K562 (cell line): ENCODE results near the gene SLC11A1. TPM values are rescaled to one million over a fixed set of nuclear protein-coding genes. Genes with fewer than 3 reads are reported as not detected.

Experiments used
- ATAC-seq: fragments of 200-7000 bp; cut with Tn5 transposase; 3 replicates; pipeline ENCODE4 v1.9.1; 2020; ENCODE audit warnings: moderate library complexity
- BruUV-seq: library from RNA; stranded (reverse); fragments of 400-500 nt; replicated peaks from 2 replicates; lab custom pipeline; 2021; lab: Mats Ljungman, UMichigan
- CTCF ChIA-PET: fragments of 300-600 bp; formaldehyde crosslinking; extraction: SDS; loops from one replicate; lab custom pipeline; 2021; ENCODE audit warnings: low intra/inter-chr PET ratio; lab: Yijun Ruan, JAX
- POLR2A ChIA-PET: fragments of 300-600, 350-650 bp; sonication (Branson Sonifier 250); formaldehyde crosslinking; extraction: SDS; loops from one replicate; lab custom pipeline; 2021; ENCODE audit warnings: antibody characterized with exemption, inconsistent platforms; lab: Yijun Ruan, JAX
- DNase-seq, 4 experiments: peaks; one replicate each; pipeline versions ENCODE4 v3.0.0 to v3.0.0-alpha.2; 2011 to 2018; ENCODE audit warnings: low spot score in 3 of 4, mixed read lengths in 3 of 4; ENCODE audit errors: extremely low read depth in 1 of 4
- FAIRE-seq: peaks from 2 replicates; lab custom pipeline; 2011; peaks lifted over from hg19 to GRCh38; lab: Jason Lieb, UNC
- H2AFZ ChIP-seq: 2 replicates; pipeline ENCODE4 v1.6.0; 2011; ENCODE audit warnings: low read depth, low read length, control low read depth, inconsistent platforms
- H3K27ac ChIP-seq: fragments of 200-600 bp; 3 replicates; pipeline ENCODE4 v1.8.0; 2011; ENCODE audit warnings: low read depth, mild to moderate bottlenecking, control low read depth, inconsistent platforms, low read length, moderate library complexity, mixed read lengths; ENCODE audit errors: extremely low read depth
- H3K27me3 ChIP-seq, 2 experiments: fragments of 300-600 bp in 1 of 2; 2 replicates in 1 of 2; 3 replicates in 1 of 2; pipeline versions ENCODE4 v1.6.0 to v1.8.0; 2011; ENCODE audit warnings: inconsistent platforms in 2 of 2, low read length in 2 of 2, mild to moderate bottlenecking in 1 of 2, mixed read lengths in 1 of 2, moderate library complexity in 1 of 2; ENCODE audit not compliant: control insufficient read depth in 2 of 2, insufficient read depth in 2 of 2
- H3K36me3 ChIP-seq: fragments of 300-600 bp; 3 replicates; pipeline ENCODE4 v1.8.0; 2011; ENCODE audit warnings: mild to moderate bottlenecking, low read length, inconsistent platforms; ENCODE audit not compliant: control insufficient read depth, insufficient read depth
- H3K4me1 ChIP-seq, 2 experiments: fragments of 200-600 bp in 1 of 2; replicated peaks in 1 of 2; 2 replicates in 1 of 2; 3 replicates in 1 of 2; pipeline versions ENCODE4 v1.5.1 to v1.8.0; 2011; ENCODE audit warnings: inconsistent platforms in 2 of 2, low read length in 2 of 2, mild to moderate bottlenecking in 1 of 2, mixed read lengths in 1 of 2, moderate library complexity in 1 of 2; ENCODE audit not compliant: control insufficient read depth in 2 of 2, insufficient read depth in 2 of 2
- H3K4me2 ChIP-seq: 2 replicates; pipeline ENCODE4 v1.6.1; 2011; ENCODE audit warnings: low read length, control low read depth, inconsistent platforms, mixed read lengths; ENCODE audit not compliant: insufficient read depth
- H3K4me3 ChIP-seq: fragments of 200-600 bp; sonication (generic), shearing (Covaris generic); 2 replicates; pipeline ENCODE4 v1.5.1; 2016; ENCODE audit warnings: control low read depth, inconsistent platforms
- H3K79me2 ChIP-seq: fragments of 200-600 bp; 3 replicates; pipeline ENCODE4 v1.8.0; 2011; ENCODE audit warnings: low read length, inconsistent platforms; ENCODE audit not compliant: control insufficient read depth, insufficient read depth
- H3K9ac ChIP-seq, 2 experiments: 2 replicates each; pipeline versions ENCODE4 v1.6.0 to v1.6.1; 2011; ENCODE audit warnings: low read depth in 2 of 2, low read length in 2 of 2, control low read depth in 1 of 2, inconsistent platforms in 1 of 2, mild to moderate bottlenecking in 1 of 2, mixed read lengths in 1 of 2; ENCODE audit not compliant: insufficient read depth in 1 of 2
- H3K9me1 ChIP-seq: one replicate; pipeline ENCODE4 v1.6.0; 2011; ENCODE audit warnings: inconsistent platforms, mild to moderate bottlenecking, low read length, moderate library complexity; ENCODE audit not compliant: control insufficient read depth, insufficient read depth
- H3K9me3 ChIP-seq: replicated peaks from 2 replicates; pipeline ENCODE4 v1.5.1; 2011; ENCODE audit warnings: low read depth, low read length, inconsistent platforms; ENCODE audit not compliant: control insufficient read depth, insufficient read depth
- H4K20me1 ChIP-seq: replicated peaks from 2 replicates; pipeline ENCODE4 v1.6.1; 2011; ENCODE audit warnings: low read length, inconsistent platforms, mixed read lengths; ENCODE audit not compliant: control insufficient read depth, insufficient read depth
- ASH1L ChIP-seq: fragments of 450-650 bp; IDR thresholded peaks from 2 replicates; pipeline ENCODE4 v1.6.1; 2018; ENCODE audit warnings: borderline replicate concordance, mild to moderate bottlenecking, low read depth; ENCODE audit not compliant: partially characterized antibody
- EZH2 ChIP-seq: IDR thresholded peaks from 2 replicates; pipeline ENCODE4 v1.6.1; 2012; ENCODE audit warnings: low read depth, mild to moderate bottlenecking, inconsistent platforms, low read length, borderline replicate concordance
- HSF4 ChIP-seq: fragments of 250-450 bp; sonication (Bioruptor Pico); IDR thresholded peaks from 2 replicates; pipeline ENCODE4 v2.1.2; 2022; ENCODE audit warnings: mild to moderate bottlenecking, moderate library complexity, borderline replicate concordance
- KAT8 ChIP-seq: fragments of 450-650 bp; IDR thresholded peaks from 2 replicates; pipeline ENCODE4 v1.6.1; 2016; ENCODE audit warnings: low read depth, mild to moderate bottlenecking
- MTA1 ChIP-seq: fragments of 450-650 bp; IDR thresholded peaks from 2 replicates; pipeline ENCODE4 v1.6.1; 2017; ENCODE audit warnings: borderline replicate concordance
- NFIX ChIP-seq: fragments of 250-450 bp; sonication (Bioruptor Pico); IDR thresholded peaks from 2 replicates; pipeline ENCODE4 v1.4.0; 2020; ENCODE audit warnings: low read depth, mild to moderate bottlenecking, moderate library complexity
- NFYB ChIP-seq: IDR thresholded peaks from 2 replicates; pipeline ENCODE4 v1.6.1; 2011; ENCODE audit warnings: mild to moderate bottlenecking, moderate library complexity; ENCODE audit not compliant: insufficient read length; ENCODE audit errors: extremely low read depth
- NR1H2 ChIP-seq: sonication (generic); formaldehyde crosslinking; IDR thresholded peaks from 2 replicates; pipeline ENCODE4 v1.4.0; 2020; ENCODE audit warnings: mild to moderate bottlenecking, missing genetic modification reagents
- PHF21A ChIP-seq: fragments of 450-650 bp; IDR thresholded peaks from 2 replicates; pipeline ENCODE4 v1.6.1; 2017; ENCODE audit warnings: low read depth, borderline replicate concordance
- POLR3A ChIP-seq: IDR thresholded peaks from 2 replicates; pipeline ENCODE4 v1.6.1; 2011; ENCODE audit warnings: borderline replicate concordance, mild to moderate bottlenecking, moderate library complexity; ENCODE audit not compliant: insufficient read length, insufficient read depth; ENCODE audit errors: extremely low read depth
- RBFOX2 ChIP-seq: fragments of 200-400 bp; formaldehyde crosslinking; IDR thresholded peaks from 2 replicates; pipeline ENCODE4 v1.6.1; 2017; ENCODE audit warnings: low read depth, mild to moderate bottlenecking, low read length, moderate library complexity
- SRSF7 ChIP-seq: fragments of 200-400 bp; formaldehyde crosslinking; optimal IDR thresholded peaks from 2 replicates; pipeline ENCODE3; 2017; ENCODE audit warnings: mild to moderate bottlenecking, low read depth, low read length
- TBL1XR1 ChIP-seq, 2 experiments: IDR thresholded peaks; 2 replicates each; pipeline ENCODE4 v1.6.1; 2012; ENCODE audit warnings: improper control_type of control experiment in 2 of 2, low read length in 2 of 2, mild to moderate bottlenecking in 1 of 2
- ZBTB17 ChIP-seq: fragments of 450-650 bp; formaldehyde crosslinking; IDR thresholded peaks from 2 replicates; pipeline ENCODE4 v1.4.0; 2020; ENCODE audit warnings: mild to moderate bottlenecking
- ZNF354B ChIP-seq: fragments of 250-450 bp; sonication (Bioruptor Pico); IDR thresholded peaks from 2 replicates; pipeline ENCODE4 v1.4.0; 2020
- WGBS: fragments of 100-300 bp; shearing (Covaris generic); methylation state at CpG from one replicate; pipeline ENCODE4 v1.1.6; 2016; ENCODE audit warnings: low coverage, mixed read lengths; ENCODE audit not compliant: insufficient coverage; ENCODE audit errors: missing lambda C conversion rate; 5-methylcytosine and 5-hydroxymethylcytosine counted together
- in situ Hi-C: fragments of 300-500 bp; cut with MboI; formaldehyde crosslinking; loops from 4 replicates; pipeline ENCODE4 v1.15.0; 2018; ENCODE audit warnings: inconsistent platforms, mixed read lengths
- intact Hi-C: fragments of 100-400 bp; cut with micrococcal nuclease; formaldehyde crosslinking; loops from 2 replicates; pipeline ENCODE4 v1.14.2; 2022
- polyA plus RNA-seq, 8 experiments: library from polyadenylated mRNA; depleted of rRNA in 4 of 8; stranded (reverse) in 5 of 8; unstranded in 3 of 8; fragments of >200 nt; fragmentation: Nextera tagmentation in 2 of 8; fragmentation: Illumina TruSeq in 1 of 8; extraction: Ambion mirVana in 2 of 8; extraction: Trizol in 1 of 8; gene quantifications; 2 replicates each; pipeline versions ENCODE4 v1.2.1 to v1.2.3, GENCODE V29; 2011 to 2014; ENCODE audit warnings: inconsistent platforms in 1 of 8, missing spikeins in 1 of 8
- total RNA-seq, 7 experiments: library from RNA; depleted of rRNA in 6 of 7; stranded (reverse); fragments of >200 nt in 6 of 7; fragmentation: Illumina TruSeq in 2 of 7; extraction: Trizol in 2 of 7; gene quantifications; 2 replicates each; pipeline versions ENCODE4 v1.2.1 to v1.2.3, GENCODE V29; 2011 to 2021; ENCODE audit warnings: low replicate concordance in 1 of 7
- TF ChIP-seq, protein P1 (sequence below): fragments of 450-650 bp; IDR thresholded peaks from 2 replicates; pipeline ENCODE4 v1.6.1; 2016; ENCODE audit warnings: mild to moderate bottlenecking
- TF ChIP-seq, protein P2 (sequence below): fragments of 450-650 bp; IDR thresholded peaks from one replicate; pipeline ENCODE4 v1.6.1; 2018; ENCODE audit warnings: mild to moderate bottlenecking, moderate library complexity; ENCODE audit not compliant: partially characterized antibody

SLC11A1 gene
- total and polyA plus RNA-seq, 9 of the 15 experiments (the other 6 are each of a cell fraction or from before 2014, with no cell fraction given) = 0.35 to 1.6 (median 0.65) TPM

DNA sequence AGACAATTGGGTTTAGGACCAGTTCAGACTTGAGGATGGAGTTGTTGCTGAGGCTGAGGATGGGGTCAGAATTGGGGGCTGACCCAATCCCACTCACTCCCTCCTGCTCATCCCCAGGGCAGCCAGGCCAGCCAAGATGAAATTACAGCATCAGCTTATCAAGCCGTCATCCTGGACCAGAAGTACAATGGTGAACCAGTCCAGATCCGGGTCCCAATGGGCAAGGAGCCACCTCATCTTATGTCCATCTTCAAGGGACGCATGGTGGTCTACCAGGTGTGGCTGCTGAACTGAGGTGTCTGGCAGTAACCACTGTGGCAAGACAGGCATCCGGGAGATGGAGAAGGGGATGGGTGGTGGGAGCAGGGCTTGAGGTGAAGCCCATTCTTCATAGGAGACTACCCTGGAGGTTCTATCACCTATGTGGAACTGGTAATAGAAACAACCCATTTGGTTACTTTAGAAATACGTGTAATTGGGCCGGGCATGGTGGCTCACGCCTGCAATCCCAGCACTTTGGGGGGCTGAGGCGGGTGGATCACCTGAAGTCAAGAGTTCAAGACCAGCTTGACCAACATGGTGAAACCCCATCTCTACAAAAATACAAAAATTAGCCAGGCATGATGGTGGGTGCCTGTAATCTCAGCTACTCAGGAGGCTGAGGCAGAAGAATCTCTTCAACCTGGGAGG lies 50.7 kb downstream of the SLC11A1 start:
- Histone ChIP-seq H3K9ac (no peak overlapping the region), H3K79me2 (no peaks in the 10 kb centered on the region), H3K27me3 (no peaks in the 10 kb centered on the region), H3K4me3 (no peak overlapping the region), H3K36me3 (no peaks in the 10 kb centered on the region), H3K4me2 (no peak overlapping the region), H2AFZ (no peak overlapping the region), H4K20me1 (no peaks in the 10 kb centered on the region), H3K9me1 (no peaks in the 10 kb centered on the region), H3K9me3 (no peaks in the 10 kb centered on the region), H3K4me1 (peaks cover 5 to 21% of the 10 kb centered on the region in 2 experiments), H3K27ac (no peak overlapping the region)
- ChIA-PET POLR2A (no interaction called here), CTCF (no interaction called here)
- ATAC-seq = no peak
- TF ChIP-seq HSF4 (CRISPR knock-in tag) = no peak
- TF ChIP-seq ASH1L = no peak
- TF ChIP-seq SRSF7 = no peak
- no peak for TF ChIP-seq MTA1
- TF ChIP-seq NR1H2 (CRISPR knock-in tag) = no peak
- TF ChIP-seq ZNF354B (CRISPR knock-in tag) = no peak
- TF ChIP-seq, protein P1, sequence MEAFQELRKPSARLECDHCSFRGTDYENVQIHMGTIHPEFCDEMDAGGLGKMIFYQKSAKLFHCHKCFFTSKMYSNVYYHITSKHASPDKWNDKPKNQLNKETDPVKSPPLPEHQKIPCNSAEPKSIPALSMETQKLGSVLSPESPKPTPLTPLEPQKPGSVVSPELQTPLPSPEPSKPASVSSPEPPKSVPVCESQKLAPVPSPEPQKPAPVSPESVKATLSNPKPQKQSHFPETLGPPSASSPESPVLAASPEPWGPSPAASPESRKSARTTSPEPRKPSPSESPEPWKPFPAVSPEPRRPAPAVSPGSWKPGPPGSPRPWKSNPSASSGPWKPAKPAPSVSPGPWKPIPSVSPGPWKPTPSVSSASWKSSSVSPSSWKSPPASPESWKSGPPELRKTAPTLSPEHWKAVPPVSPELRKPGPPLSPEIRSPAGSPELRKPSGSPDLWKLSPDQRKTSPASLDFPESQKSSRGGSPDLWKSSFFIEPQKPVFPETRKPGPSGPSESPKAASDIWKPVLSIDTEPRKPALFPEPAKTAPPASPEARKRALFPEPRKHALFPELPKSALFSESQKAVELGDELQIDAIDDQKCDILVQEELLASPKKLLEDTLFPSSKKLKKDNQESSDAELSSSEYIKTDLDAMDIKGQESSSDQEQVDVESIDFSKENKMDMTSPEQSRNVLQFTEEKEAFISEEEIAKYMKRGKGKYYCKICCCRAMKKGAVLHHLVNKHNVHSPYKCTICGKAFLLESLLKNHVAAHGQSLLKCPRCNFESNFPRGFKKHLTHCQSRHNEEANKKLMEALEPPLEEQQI = no peak
- TF ChIP-seq ZBTB17 (CRISPR knock-in tag) = no peak
- TF ChIP-seq, protein P2, sequence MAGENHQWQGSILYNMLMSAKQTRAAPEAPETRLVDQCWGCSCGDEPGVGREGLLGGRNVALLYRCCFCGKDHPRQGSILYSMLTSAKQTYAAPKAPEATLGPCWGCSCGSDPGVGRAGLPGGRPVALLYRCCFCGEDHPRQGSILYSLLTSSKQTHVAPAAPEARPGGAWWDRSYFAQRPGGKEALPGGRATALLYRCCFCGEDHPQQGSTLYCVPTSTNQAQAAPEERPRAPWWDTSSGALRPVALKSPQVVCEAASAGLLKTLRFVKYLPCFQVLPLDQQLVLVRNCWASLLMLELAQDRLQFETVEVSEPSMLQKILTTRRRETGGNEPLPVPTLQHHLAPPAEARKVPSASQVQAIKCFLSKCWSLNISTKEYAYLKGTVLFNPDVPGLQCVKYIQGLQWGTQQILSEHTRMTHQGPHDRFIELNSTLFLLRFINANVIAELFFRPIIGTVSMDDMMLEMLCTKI = no peak
- TF ChIP-seq KAT8 = no peak
- TF ChIP-seq TBL1XR1 (IDR thresholded peaks at IDR 0.05; ENCODE audit: low read length in 2 of 2) = no peak
- TF ChIP-seq NFYB = no peak
- TF ChIP-seq RBFOX2 = no peak
- TF ChIP-seq EZH2 = no peak
- TF ChIP-seq POLR3A = no peak
- TF ChIP-seq NFIX = no peak
- no peak for TF ChIP-seq PHF21A
- DNase-seq = no peak
- in situ Hi-C loops = no loop called here
- no peak for FAIRE-seq
- intact Hi-C loops = no loop called here
- 28% methylated on average over 8 of the region's 8 CpGs for WGBS
- BruUV-seq = no TSS peak
